ENCODE results near the gene MAGI3.

The MAGI3 gene

DNA sequence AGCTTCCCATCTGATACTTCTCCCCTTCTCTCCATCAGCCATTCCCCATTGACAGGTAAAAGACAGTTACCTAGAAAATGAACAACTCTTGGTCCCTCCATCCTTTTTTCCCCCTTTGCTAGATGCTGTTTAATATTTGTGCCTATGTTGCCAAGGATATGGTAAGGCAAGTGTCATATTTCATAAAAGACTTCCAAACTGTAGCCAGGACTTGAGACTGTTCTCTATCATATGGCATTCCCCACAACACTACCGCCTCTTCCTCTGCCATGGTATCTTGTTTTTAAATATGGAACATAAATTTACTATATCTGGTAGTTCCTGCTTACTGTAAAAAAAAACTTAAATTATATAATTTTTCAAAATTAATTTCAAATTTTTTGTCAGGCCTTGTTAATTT is 271.8 kb downstream of the MAGI3 start:
- DNase-seq = no peak

- DNase-seq = peak; percentile 11
Measured at GRCh38 chr1:113663165-113663951, 273.0 kb downstream of the MAGI3 start.

- DNase-seq = no peak
Measured at GRCh38 chr1:113665071-113665470, 274.8 kb downstream of the MAGI3 start.

- no peak for DNase-seq
Measured at GRCh38 chr1:113666126-113666525, 275.8 kb downstream of the MAGI3 start.

- no peak for DNase-seq
Measured at GRCh38 chr1:113669988-113670387, 279.7 kb downstream of the MAGI3 start.

DNA sequence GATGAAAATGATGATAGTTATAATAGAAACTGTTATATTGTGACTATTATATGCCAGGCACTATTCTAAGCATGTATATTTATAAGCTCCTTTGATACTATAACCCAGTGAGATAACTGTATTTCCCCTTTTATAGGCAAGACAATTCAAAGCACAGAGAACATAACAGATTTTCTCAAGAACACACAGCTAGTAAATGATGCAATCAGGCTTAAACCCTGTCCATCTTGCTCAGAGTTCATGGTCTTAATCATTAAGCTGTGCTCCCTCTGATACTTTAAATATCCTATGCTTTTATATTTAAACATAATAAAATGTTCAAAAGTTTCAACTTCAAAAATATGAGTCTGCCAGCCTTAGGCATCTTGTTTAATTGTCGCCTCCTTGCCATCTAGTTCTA is 280.3 kb downstream of the MAGI3 start:
- DNase-seq = no peak

DNA sequence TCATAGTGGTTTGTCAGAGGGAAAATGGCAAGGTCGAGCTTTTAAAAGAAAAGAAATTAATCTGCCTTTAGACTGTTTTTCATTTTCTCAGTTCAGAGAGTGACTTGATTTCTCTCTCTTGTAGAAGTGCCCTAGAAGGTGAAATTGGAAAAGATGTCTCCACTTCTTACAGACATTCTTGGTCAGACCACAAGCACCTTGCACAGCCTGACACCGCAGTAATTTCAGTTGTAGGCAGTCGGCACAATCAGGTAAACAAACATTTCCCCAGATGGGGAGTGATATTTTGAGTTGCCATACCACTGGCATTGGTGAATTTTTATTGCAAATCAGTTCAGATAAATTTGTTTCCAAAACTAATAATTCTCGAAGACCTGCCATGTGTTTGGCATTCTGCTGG is 282.2 kb downstream of the MAGI3 start:
- no peak for DNase-seq

DNA sequence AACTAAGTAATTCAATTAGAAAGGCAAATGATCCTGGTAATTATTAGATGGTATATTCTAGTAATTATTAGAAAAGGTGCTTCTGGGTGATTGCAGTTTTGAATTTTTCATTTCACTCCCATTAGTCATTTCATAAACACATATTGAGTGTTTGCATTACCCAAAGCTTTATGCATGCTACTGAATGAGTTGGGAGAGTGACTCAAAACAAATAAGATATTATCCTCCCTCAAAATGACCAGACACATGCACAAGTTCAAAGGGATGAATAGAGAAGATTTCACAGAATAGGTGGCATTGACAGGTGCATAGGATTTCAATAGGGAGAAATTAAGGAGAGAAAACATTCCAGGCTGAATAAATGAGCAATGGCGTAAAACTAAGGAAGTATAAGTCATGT is 284.3 kb downstream of the MAGI3 start:
- DNase-seq = no peak

DNA sequence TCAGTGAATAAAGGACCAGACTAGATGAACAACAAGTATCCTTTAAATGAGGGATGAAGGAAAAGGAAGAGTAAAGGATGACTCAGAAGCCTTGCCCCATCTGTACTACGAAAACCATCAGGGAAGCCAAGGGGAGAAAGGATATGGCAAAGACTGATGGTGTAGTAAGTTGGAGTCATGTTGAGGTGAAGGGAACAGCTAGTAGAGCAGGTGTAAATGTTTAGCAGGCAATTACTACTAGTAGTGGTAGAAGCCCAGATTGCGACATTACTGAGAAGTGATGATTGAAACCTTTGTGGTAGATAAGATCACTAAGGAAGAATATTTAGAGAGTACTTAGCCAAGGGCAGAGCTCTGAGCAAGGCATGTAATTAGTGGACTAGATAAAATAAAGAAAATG is 285.0 kb downstream of the MAGI3 start:
- DNase-seq = peak; percentile 56

DNA sequence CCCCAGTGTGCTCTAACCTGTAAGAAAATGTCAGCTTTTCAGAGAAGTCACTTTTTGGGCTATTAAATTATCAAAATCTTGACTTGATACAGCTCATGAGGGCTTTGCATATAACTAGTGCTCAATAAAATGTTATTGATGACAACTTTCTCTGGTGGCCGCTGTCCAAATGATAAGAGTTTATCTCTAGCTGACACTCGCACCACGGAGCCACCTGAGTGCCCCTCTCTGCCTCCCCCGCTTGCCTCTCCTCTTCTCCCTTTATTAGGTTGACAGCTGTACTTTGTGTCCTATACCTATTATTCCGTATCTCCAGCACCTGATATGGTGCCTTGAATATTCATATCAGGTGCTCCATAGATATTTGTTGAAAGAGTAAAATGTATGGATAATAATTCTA is 286.2 kb downstream of the MAGI3 start:
- DNase-seq = no peak

DNA sequence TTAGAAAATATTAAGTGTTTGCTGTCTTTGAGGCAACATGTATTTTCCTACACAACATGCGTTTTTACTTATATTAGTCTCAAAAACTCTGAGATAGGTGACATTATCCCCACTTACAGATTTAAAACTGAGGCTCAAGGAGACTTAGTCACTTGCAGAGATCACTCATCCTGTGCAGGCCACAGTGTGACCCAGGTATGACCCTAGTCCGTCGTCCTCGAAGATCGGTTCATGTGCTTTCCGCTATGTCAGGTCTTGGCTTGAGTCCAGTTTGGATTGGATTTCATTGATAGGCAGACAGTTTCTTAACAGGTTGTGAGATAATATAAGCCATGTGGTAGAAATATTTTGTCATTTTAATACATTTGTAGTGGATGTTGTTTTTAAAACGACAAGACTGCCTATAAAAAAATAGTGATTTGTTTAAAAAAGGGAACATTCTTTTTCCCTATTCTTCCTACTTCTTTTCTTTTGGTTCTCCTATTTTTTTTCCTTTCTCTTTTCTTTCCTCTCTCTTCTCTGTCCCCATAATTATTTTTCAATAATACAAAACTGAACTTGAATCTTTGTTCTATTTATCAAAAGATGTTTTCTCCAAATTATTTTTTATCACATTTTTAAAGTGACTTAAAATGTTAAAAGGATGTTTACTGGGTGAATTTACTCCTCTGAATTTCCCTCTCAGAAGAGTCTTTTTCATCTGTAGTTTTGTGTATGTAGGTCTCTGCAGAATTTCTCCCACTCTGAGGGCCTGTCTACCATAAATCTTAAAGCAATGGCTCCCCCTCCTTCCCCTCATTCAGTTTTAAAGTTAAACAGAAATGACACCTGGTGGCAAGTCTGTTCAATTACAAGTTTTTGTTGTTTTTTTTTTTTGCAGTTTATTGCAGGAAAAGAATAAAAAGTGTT is 287.2 kb downstream of the MAGI3 start:
- no peak for DNase-seq

DNA sequence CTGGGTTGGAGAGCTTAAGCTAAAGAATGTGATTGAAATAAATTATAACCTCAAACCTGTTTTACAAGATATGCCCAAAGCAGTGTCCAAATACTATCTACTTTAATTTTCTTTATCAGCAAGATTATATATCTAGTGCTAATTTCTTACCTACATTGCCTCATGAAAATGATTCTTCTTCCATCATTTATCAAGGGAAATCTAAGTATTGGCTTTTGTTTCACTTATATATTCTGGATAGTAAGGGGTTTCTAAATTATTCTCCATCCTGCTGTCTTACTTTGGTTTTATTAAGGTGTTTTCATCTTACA is 287.8 kb downstream of the MAGI3 start:
- no peak for DNase-seq

DNA sequence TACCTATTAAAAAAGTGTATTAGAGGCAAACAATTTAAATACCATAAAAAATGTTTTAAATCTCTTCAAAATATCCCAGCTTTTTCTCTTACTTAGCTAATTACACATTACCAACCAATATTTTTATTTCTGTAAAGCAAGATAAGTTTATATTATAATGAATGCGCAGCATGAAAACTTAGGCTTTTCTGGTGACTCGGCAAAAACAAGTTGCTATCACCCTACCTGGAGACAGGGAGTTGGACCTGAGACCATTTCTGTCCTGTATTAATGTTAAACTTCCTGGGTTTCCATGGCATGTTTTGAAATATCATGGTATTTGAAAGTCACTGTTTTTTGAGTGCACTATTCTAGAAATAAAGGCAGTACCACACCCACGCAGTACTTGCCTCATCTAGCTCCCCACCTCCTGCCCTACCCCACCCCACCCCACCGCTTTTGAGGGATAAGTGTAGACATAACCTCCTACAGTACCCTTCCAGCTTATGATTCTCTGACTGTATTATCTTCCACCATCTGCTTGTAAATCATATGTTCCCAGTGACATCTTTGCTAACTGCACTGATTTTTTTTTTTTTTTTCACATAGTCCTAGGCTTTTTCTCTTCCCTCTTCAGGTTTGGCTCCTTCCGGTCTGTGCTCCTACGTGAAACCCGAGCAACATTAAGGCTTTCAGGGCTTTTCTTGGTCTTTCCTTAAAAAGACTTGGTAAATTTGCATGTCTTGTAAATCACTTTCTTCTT is 291.5 kb downstream of the MAGI3 start:
- no peak for DNase-seq

DNA sequence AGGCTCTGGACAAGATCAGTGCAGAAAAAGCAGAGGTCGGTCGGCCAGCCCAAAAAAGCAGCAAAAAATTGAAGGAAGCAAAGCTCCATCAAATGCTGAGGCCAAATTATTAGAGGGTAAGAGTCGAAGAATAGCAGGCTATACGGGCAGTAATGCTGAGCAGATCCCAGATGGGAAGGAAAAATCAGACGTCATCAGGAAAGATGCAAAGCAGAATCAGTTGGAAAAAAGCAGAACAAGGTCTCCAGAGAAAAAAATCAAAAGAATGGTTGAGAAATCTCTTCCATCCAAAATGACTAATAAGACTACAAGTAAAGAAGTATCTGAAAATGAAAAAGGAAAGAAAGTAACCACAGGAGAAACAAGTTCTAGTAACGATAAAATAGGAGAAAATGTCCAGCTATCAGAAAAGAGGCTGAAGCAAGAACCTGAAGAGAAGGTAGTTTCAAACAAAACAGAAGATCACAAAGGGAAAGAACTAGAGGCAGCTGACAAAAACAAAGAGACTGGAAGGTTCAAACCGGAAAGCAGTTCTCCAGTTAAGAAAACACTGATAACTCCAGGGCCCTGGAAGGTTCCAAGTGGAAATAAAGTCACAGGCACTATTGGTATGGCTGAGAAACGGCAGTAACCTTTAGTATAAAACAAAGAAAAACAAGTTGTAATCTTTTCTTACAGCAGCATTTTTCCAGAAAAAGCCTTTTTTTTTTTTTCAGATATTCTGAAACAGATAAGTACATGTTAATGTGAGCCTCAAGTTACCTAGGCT is 293.3 kb downstream of the MAGI3 start:
- DNase-seq = no peak

GRCh38 chr1:113684153-113684541 is 293.8 kb downstream of the MAGI3 start:
- DNase-seq = no peak

DNA sequence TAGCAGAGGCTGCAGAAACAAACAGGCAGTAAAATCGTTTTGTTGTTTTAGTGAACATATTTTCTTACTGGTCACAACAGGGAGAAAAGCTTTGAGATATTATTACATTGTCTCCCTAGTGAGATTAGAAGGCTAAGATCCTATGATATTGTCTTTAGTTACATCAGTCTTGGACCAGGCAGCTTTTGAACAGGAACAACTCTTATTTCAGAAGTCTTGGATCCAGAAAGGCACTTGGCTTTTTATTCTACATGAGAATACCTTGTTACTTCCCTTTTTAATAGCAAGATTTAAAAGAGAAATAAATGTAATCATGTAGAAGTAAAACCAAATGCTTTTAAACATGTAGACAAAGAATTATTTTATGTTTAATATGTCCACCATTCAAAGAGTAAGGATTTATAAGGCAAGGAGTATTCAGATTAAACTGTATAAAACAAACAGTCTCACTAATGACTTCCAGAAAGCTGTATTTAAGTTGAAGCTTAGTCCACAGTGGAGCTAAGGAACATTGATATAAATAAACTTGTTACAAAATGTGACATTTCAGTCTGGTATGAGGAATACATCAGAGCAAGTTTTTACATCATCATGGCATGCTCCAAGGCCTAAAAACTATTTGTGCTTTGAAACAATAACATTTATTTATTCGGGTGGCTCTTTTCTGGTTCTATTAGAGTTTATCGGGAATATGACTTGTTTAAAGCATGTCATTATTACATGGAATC is 296.7 kb downstream of the MAGI3 start:
- no peak for DNase-seq

DNA sequence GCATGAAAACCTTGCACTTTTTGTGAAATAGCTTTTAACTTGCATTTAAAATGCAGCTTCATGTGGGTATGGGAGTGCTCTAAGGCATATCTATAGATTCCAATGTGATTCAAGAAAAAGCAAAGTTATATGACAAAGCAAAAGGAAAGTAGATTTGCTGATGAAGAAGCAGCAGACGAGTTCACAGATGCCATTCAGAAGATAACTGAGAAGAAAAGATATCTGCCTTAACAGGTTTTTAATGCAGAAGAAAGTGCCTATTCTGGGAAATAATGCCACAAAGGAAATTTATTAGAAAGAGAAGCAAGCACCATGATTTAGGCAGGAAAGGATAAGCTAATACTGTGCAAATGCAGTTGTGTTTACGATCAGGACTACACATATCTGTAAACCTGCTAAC is 300.9 kb downstream of the MAGI3 start:
- no peak for DNase-seq

DNA sequence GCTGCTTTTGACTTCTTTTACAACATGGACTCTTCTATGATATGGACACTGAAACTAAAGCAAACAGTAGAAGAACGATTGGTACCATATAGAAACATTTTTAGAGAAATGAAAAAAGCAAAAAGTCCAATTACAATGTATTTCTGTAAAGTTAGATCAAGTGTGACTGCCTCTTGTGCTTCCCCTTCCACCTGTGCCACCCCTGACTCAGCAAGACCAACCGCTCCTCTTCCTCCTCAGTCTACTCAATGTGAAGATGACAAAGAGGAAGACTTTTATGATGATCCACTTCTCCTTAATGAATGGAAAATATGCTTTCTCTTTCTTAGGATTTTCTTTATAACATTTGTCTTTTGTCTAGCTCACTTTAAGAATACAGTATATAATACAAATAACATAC is 302.0 kb downstream of the MAGI3 start:
- no peak for DNase-seq

GRCh38 chr1:113692824-113693431 is 302.6 kb downstream of the MAGI3 start:
- DNase-seq = no peak

- DNase-seq = no peak
Measured at GRCh38 chr1:113694910-113695309, 304.6 kb downstream of the MAGI3 start.

- no peak for DNase-seq
Measured at GRCh38 chr1:113701429-113701828, 311.1 kb downstream of the MAGI3 start.
